Measurements from ENCODE around the gene WTAP.
A peak's percentile ranks its signal among the peaks of the same experiment; 100 is the strongest.
"Not testable (repeated sequence)": the region's sequence is repeated elsewhere in the genome, so short reads cannot be mapped to it uniquely, and the experiment has no call there.

The WTAP gene

GRCh38 chr6:159729598-159730331 is 2.5 kb downstream of the WTAP start:
- DNase-seq: no peak
- Mint-ChIP-seq H3K27ac (peak overlapping the region; percentile 93), H3K9me3 (no peaks in the 10 kb centered on the region), H3K27me3 (no peaks in the 10 kb centered on the region), H3K4me3 (peak overlapping the region; percentile 96), H3K4me1 (ENCODE audit: low read depth) (peaks cover 67% of the 10 kb centered on the region), H3K36me3 (ENCODE audit: low read depth) (peaks cover 74% of the 10 kb centered on the region)

- Mint-ChIP-seq H3K4me1 (ENCODE audit: low read depth) (peaks cover 67% of the 10 kb centered on the region), H3K9me3 (no peaks in the 10 kb centered on the region), H3K4me3 (peak overlapping the region; percentile 96), H3K36me3 (ENCODE audit: low read depth) (peaks cover 74% of the 10 kb centered on the region), H3K27ac (peak overlapping the region; percentile 79), H3K27me3 (no peaks in the 10 kb centered on the region)
- DNase-seq: no peak
These were observed 3.0 kb downstream of the WTAP start for GRCh38 chr6:159730332-159730676.

- H3K9me3 Mint-ChIP-seq, H3K27me3 Mint-ChIP-seq, DNase-seq: not testable (repeated sequence)
- Mint-ChIP-seq H3K4me1 (ENCODE audit: low read depth) (peaks cover 66% of the 10 kb centered on the region), H3K36me3 (ENCODE audit: low read depth) (peaks cover 75% of the 10 kb centered on the region), H3K4me3 (peak overlapping the region; percentile 12), H3K27ac (peak overlapping the region; percentile 78)
These were observed 5.2 kb downstream of the WTAP start for GRCh38 chr6:159732550-159732949.

- H3K4me3 Mint-ChIP-seq, H3K27me3 Mint-ChIP-seq, DNase-seq, H3K9me3 Mint-ChIP-seq: not testable (repeated sequence)
- peaks cover 77% of the 10 kb centered on the region for H3K36me3 Mint-ChIP-seq (ENCODE audit: low read depth)
- peaks cover 73% of the 10 kb centered on the region for H3K4me1 Mint-ChIP-seq (ENCODE audit: low read depth)
- H3K27ac Mint-ChIP-seq: peak overlapping the region; percentile 66
These were observed 6.1 kb downstream of the WTAP start for GRCh38 chr6:159733395-159733794.

- no peaks in the 10 kb centered on the region for H3K9me3 Mint-ChIP-seq
- no peak overlapping the region for H3K4me3 Mint-ChIP-seq
- no peak for DNase-seq
- no peaks in the 10 kb centered on the region for H3K27me3 Mint-ChIP-seq
- peak overlapping the region; percentile 40 for H3K27ac Mint-ChIP-seq
- peaks cover 60% of the 10 kb centered on the region for H3K4me1 Mint-ChIP-seq (ENCODE audit: low read depth)
- peaks cover 77% of the 10 kb centered on the region for H3K36me3 Mint-ChIP-seq (ENCODE audit: low read depth)
These were observed 9.6 kb downstream of the WTAP start for GRCh38 chr6:159736908-159737307.

- no peaks in the 10 kb centered on the region for H3K27me3 Mint-ChIP-seq
- no peaks in the 10 kb centered on the region for H3K9me3 Mint-ChIP-seq
- peaks cover 81% of the 10 kb centered on the region for H3K36me3 Mint-ChIP-seq (ENCODE audit: low read depth)
- H3K4me3 Mint-ChIP-seq: no peak overlapping the region
- DNase-seq: no peak
- peaks cover 41% of the 10 kb centered on the region for H3K4me1 Mint-ChIP-seq (ENCODE audit: low read depth)
- peak overlapping the region; percentile 59 for H3K27ac Mint-ChIP-seq
These were observed 12.0 kb downstream of the WTAP start for GRCh38 chr6:159739341-159739740.

- peaks cover 40% of the 10 kb centered on the region for H3K4me1 Mint-ChIP-seq (ENCODE audit: low read depth)
- H3K4me3 Mint-ChIP-seq: no peak overlapping the region
- peaks cover 96% of the 10 kb centered on the region for H3K36me3 Mint-ChIP-seq (ENCODE audit: low read depth)
- no peaks in the 10 kb centered on the region for H3K27me3 Mint-ChIP-seq
- H3K27ac Mint-ChIP-seq: peak overlapping the region; percentile 76
- H3K9me3 Mint-ChIP-seq: no peaks in the 10 kb centered on the region
- no peak for DNase-seq
These were observed 14.9 kb downstream of the WTAP start for GRCh38 chr6:159742165-159742564.

- no peak for DNase-seq
- Mint-ChIP-seq H3K36me3 (ENCODE audit: low read depth) (peaks cover 98% of the 10 kb centered on the region), H3K27me3 (no peaks in the 10 kb centered on the region), H3K9me3 (no peaks in the 10 kb centered on the region), H3K27ac (peak overlapping the region; percentile 84), H3K4me1 (ENCODE audit: low read depth) (peaks cover 29% of the 10 kb centered on the region), H3K4me3 (no peak overlapping the region)
These were observed 17.8 kb downstream of the WTAP start for GRCh38 chr6:159745081-159745480.

- Mint-ChIP-seq H3K4me3 (no peak overlapping the region), H3K36me3 (ENCODE audit: low read depth) (peaks cover 96% of the 10 kb centered on the region), H3K27ac (peak overlapping the region; percentile 22), H3K9me3 (no peaks in the 10 kb centered on the region), H3K27me3 (no peaks in the 10 kb centered on the region), H3K4me1 (ENCODE audit: low read depth) (peaks cover 21% of the 10 kb centered on the region)
- no peak for DNase-seq
These were observed 19.5 kb downstream of the WTAP start for GRCh38 chr6:159746759-159747158.

- H3K36me3 Mint-ChIP-seq (ENCODE audit: low read depth): peaks cover 96% of the 10 kb centered on the region
These were observed 20.8 kb downstream of the WTAP start for GRCh38 chr6:159748127-159748526.

GRCh38 chr6:159751448-159751847 is 24.1 kb downstream of the WTAP start:
- Mint-ChIP-seq H3K4me3 (no peak overlapping the region), H3K36me3 (ENCODE audit: low read depth) (peaks cover 96% of the 10 kb centered on the region), H3K4me1 (ENCODE audit: low read depth) (peaks cover 15% of the 10 kb centered on the region), H3K27ac (peak overlapping the region; percentile 63), H3K9me3 (no peaks in the 10 kb centered on the region), H3K27me3 (no peaks in the 10 kb centered on the region)
- no peak for DNase-seq

More at GRCh38 chr6:159748127-159748526, 20.8 kb downstream of the WTAP start:
- Mint-ChIP-seq H3K27ac (peak overlapping the region; percentile 61), H3K4me1 (ENCODE audit: low read depth) (peaks cover 20% of the 10 kb centered on the region)
- H3K9me3 Mint-ChIP-seq, H3K27me3 Mint-ChIP-seq, H3K4me3 Mint-ChIP-seq, DNase-seq: not testable (repeated sequence)

- peaks cover 97% of the 10 kb centered on the region for H3K36me3 Mint-ChIP-seq (ENCODE audit: low read depth)
- no peaks in the 10 kb centered on the region for H3K27me3 Mint-ChIP-seq
- peak overlapping the region; percentile 78 for H3K27ac Mint-ChIP-seq
- no peak overlapping the region for H3K4me3 Mint-ChIP-seq
- no peaks in the 10 kb centered on the region for H3K9me3 Mint-ChIP-seq
- DNase-seq: no peak
- H3K4me1 Mint-ChIP-seq (ENCODE audit: low read depth): peaks cover 16% of the 10 kb centered on the region
These were observed 26.0 kb downstream of the WTAP start for GRCh38 chr6:159753081-159753872.

GRCh38 chr6:159754401-159754800 is 27.1 kb downstream of the WTAP start:
- no peak for DNase-seq
- Mint-ChIP-seq H3K36me3 (ENCODE audit: low read depth) (peaks cover 92% of the 10 kb centered on the region), H3K27ac (peak overlapping the region; percentile 58), H3K4me3 (no peak overlapping the region), H3K27me3 (no peaks in the 10 kb centered on the region), H3K4me1 (ENCODE audit: low read depth) (peaks cover 20% of the 10 kb centered on the region), H3K9me3 (no peaks in the 10 kb centered on the region)

- Mint-ChIP-seq H3K9me3 (no peaks in the 10 kb centered on the region), H3K36me3 (ENCODE audit: low read depth) (peaks cover 90% of the 10 kb centered on the region), H3K27ac (peak overlapping the region; percentile 80), H3K4me3 (no peak overlapping the region), H3K27me3 (no peaks in the 10 kb centered on the region), H3K4me1 (ENCODE audit: low read depth) (peaks cover 25% of the 10 kb centered on the region)
- DNase-seq: no peak
These were observed 27.9 kb downstream of the WTAP start for GRCh38 chr6:159754959-159755914.
